Duodenal mucosa (tissue), 2 donors: Measurements from ENCODE around the gene DNAL4.

Experiments
- H3K27ac ChIP-seq: one replicate; pipeline ENCODE4 v1.7.0; 2013; ENCODE audit warnings: low read depth, low read length
- H3K27me3 ChIP-seq, 2 donors: one replicate each; pipeline ENCODE4 v1.7.0; 2013; ENCODE audit warnings: low read length in 2 of 2, control low read depth in 1 of 2; ENCODE audit not compliant: insufficient read depth in 2 of 2, control insufficient read depth in 1 of 2
- H3K36me3 ChIP-seq, 2 donors: one replicate each; pipeline ENCODE4 v1.7.0; 2013; ENCODE audit warnings: low read length in 2 of 2, control low read depth in 1 of 2; ENCODE audit not compliant: insufficient read depth in 2 of 2, control insufficient read depth in 1 of 2
- H3K4me1 ChIP-seq, 2 donors: one replicate each; pipeline ENCODE4 v1.7.0; 2013; ENCODE audit warnings: low read length in 2 of 2, control low read depth in 1 of 2; ENCODE audit not compliant: insufficient read depth in 2 of 2, control insufficient read depth in 1 of 2
- H3K4me3 ChIP-seq, 2 donors: one replicate each; pipeline ENCODE4 v1.7.0; 2013; ENCODE audit warnings: low read length in 2 of 2, low read depth in 1 of 2
- H3K9ac ChIP-seq, 2 donors: one replicate each; pipeline ENCODE4 v1.7.0; 2013; ENCODE audit warnings: low read length in 2 of 2, low read depth in 1 of 2
- H3K9me3 ChIP-seq, 2 donors: one replicate each; pipeline ENCODE4 v1.7.0; 2013; ENCODE audit warnings: low read length in 2 of 2, control low read depth in 1 of 2; ENCODE audit not compliant: control insufficient read depth in 1 of 2

The DNAL4 gene

DNA sequence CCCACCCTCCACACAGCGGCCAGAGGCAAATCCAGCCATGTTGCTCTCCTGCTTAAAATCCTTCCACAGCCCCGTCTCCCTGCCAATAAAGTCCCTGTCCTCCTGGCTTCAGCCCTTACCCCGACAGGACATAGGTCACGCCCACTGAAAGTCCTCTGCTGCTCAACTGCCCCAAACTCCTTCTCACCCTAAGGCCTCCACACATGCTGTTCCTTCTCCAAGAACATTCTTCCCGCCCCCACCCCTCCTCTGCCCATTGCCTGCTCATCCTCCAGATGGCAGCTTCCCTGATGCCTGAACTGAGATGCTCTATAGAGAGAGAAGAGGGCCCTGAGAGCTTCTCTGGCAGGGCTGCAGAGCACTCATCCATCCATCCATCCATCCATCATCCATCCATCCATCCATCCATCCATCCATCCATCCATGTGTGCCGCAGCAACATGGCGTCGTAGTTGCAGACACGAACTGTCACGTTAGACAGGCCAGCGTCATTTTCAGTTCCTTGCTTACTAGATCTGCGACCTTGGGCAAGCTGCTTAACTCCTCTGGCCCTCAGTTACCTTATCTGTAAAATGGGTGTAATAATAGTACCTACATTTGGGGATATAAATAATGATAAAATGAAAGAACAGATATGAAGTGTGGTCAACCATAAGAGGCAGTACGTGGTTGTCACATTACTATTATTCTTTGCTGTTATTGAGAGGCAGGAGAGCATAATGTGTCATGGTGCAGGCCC, 40.4 kb upstream of the DNAL4 start:
- Histone ChIP-seq H3K4me1 (no peaks in the 10 kb centered on the region), H3K27ac (no peak overlapping the region), H3K27me3 (peaks cover 0 to 3% of the 10 kb centered on the region in 2 donors), H3K4me3 (no peak overlapping the region), H3K9ac (no peak overlapping the region), H3K36me3 (no peaks in the 10 kb centered on the region), H3K9me3 (no peaks in the 10 kb centered on the region)

DNA sequence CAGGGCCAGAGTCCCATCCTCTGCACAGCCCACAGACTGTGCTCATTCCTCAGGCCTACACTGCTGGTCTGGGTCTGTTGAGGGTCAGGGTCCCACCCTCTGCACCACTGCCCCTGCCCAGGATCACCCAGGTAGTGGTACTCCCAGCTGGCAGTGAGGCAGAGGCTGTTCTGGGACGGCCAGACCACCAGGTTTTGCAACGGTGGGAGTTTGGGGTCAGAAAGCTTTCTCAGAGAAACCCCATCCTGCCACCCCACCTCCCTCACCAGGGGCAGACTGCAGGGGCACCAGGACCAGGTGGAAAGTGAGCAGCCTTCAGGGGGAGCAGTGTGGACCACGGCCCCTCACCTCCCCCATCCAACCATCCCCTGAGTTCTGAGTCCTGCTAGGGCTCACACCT, 39.1 kb upstream of the DNAL4 start:
- H3K9me3 ChIP-seq: no peaks in the 10 kb centered on the region
- H3K9ac ChIP-seq: no peak overlapping the region
- H3K4me1 ChIP-seq: no peaks in the 10 kb centered on the region
- H3K36me3 ChIP-seq: no peaks in the 10 kb centered on the region
- H3K27me3 ChIP-seq: no peaks in the 10 kb centered on the region
- H3K27ac ChIP-seq: no peak overlapping the region
- H3K4me3 ChIP-seq: no peak overlapping the region

DNA sequence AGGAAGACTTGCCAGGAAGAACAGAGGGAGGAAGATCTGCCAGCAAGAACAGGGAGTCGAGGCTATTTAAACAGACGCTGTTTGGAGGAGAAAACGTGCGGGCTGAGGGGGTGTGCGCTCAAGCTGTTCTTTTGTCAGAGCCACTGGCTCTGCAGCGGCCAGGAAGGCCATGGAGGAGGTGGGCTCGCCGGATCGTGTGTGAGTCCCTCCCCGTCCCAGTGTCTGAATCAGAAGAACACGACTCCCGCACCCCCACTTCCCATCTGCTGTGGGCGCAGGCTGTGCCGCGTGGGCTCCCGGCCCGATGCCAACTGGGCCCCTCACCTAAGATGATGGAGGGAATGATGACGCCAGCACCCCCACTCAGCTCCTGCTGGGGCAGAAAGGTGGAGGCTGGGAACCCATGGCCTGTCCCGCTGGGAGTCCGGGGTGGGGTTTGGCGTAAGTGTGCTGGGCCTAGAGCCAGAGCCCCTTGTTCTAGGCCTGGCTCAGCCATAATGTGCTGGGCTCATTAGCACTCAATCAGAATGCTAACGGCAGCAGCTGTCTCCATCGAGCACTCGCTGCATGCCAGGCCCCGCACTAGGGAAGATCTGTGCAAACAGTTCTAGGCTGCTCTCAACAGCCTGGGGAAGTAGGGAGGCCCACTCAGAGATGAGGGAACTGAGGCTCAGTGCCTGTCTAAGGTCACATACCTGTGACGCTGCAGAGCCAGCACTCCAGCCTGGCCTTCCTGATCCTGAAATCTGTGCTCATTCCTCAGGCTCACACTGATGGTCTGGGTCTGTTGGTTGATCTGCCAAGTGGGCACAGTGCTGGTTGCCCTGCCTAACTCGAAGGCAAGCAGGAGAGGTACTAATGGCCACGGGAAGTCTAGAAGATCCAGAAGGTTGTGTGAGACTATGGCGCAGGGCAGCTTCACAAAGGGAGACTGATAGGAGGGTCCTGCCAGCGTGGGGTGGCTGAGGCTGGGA, 38.3 kb upstream of the DNAL4 start:
- H3K9me3 ChIP-seq: no peaks in the 10 kb centered on the region
- H3K4me1 ChIP-seq: no peaks in the 10 kb centered on the region
- no peaks in the 10 kb centered on the region for H3K27me3 ChIP-seq
- no peak overlapping the region for H3K27ac ChIP-seq
- H3K36me3 ChIP-seq: no peaks in the 10 kb centered on the region
- no peak overlapping the region for H3K4me3 ChIP-seq
- no peak overlapping the region for H3K9ac ChIP-seq

DNA sequence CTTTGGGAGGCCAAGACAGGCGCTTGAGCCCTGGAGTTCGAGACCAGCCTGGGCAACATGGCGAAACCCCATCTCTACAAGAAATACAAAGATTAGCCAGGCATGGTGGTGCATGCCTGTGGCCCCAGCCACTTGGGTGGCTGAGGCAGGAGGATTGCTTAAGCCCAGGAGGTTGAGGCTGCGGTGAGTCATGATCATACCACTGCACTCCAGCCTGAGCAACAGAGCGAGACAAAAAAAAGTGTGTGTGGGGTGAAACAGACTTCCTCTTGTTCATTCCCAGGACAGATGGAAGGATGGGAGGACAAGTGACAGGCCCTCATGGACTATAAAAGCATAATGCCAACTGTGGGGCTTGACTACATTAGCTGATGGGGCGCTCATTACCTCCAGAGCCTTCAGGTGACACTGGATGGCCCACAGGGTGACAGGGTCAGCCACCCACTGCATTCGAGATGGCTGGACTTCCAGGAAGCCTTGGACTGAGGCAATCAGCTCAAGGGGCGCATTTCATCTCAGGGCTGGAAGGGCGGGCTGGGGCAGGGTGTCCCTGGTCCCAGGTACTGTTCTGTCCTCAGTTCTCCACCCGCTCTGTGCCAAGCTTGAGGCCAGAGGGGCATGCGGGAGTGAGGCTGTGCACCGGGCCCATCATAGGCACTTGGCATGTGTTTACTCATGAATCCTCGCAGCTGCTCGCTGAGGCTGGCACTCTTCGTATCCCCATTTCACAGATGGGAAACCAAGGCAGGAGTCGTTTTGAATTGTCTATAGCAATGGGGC, 37.4 kb upstream of the DNAL4 start:
- H3K4me1 ChIP-seq: no peaks in the 10 kb centered on the region
- no peak overlapping the region for H3K27ac ChIP-seq
- H3K36me3 ChIP-seq: no peaks in the 10 kb centered on the region
- no peaks in the 10 kb centered on the region for H3K9me3 ChIP-seq
- H3K9ac ChIP-seq: no peak overlapping the region
- H3K4me3 ChIP-seq: no peak overlapping the region
- no peaks in the 10 kb centered on the region for H3K27me3 ChIP-seq

DNA sequence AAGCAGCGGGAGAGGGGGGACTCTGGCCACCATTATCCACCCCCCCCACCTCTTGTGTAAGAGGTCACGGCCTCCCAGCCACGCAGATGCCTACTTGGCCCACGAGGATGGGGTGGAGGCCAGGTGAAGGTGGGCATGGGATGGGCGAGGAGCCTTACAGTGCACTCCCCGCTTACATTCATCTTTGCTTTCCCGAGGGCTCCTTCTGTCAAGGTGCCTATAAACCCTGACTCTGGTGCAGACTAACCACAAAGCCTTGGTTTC, 36.8 kb upstream of the DNAL4 start:
- Histone ChIP-seq H3K4me3 (no peak overlapping the region), H3K9ac (no peak overlapping the region), H3K4me1 (no peaks in the 10 kb centered on the region), H3K9me3 (no peaks in the 10 kb centered on the region), H3K36me3 (no peaks in the 10 kb centered on the region), H3K27ac (no peak overlapping the region), H3K27me3 (no peaks in the 10 kb centered on the region)

DNA sequence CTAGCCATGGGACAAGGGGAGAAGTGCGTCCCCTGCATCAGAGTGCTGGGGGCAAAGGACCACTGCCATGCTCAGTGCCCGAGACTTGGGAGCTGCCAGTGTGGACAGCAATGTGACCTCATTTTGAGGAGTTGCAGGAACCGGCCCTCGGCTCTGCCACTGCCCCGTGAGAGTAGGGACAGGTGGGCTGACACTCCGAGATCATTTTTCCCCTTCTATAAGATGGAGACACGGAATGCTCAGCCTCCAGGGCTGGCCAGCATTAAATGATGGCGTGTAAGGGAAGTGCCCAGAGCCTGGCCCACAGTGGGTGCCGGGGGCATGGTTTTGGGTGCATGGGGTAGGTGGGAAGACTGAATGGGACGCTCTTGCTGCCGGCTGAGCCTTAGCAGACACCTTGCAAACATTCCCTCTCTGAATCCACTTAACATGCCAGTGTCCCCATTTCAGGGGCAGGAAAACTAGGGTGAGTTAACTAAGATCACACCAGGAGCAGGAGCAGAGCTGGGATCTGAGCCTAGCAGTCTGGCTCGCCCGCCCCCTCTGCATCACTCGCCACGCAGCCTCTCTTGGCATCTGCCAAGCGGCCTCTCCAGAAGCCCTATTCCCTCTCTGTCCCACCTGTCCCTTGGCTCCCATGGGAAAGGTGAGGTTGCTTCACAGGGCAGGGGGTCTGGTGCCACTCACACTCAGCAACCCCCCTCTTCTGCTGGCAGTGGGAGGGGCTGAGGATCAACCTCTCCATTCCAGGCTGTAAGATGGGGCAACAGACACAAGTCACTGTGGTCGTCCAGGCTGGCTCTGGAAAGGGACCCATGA, 36.3 kb upstream of the DNAL4 start:
- H3K9me3 ChIP-seq: no peaks in the 10 kb centered on the region
- H3K36me3 ChIP-seq: no peaks in the 10 kb centered on the region
- H3K4me3 ChIP-seq: no peak overlapping the region
- no peaks in the 10 kb centered on the region for H3K4me1 ChIP-seq
- H3K27me3 ChIP-seq: no peaks in the 10 kb centered on the region
- no peak overlapping the region for H3K9ac ChIP-seq
- H3K27ac ChIP-seq: no peak overlapping the region

DNA sequence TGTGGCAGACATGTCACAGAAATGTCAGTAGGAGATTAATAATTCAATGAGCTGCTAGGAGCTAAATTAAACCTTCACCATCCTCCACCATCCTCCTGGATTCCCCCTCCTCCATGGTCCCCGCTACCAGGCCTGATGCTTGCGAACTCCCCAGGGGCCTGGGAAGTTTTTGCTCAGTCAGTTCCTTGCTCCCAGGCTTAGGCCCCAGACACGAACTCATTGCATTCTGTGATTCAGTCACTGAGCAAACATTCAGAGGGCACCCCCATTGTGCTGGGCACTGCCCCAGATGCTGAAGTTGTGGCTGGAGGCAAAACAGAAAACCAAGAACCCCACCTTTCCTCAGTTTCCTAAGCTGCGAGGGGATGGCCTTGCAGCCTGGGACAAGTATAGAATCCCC, 35.5 kb upstream of the DNAL4 start:
- no peak overlapping the region for H3K9ac ChIP-seq
- H3K4me1 ChIP-seq: no peaks in the 10 kb centered on the region
- H3K9me3 ChIP-seq: no peaks in the 10 kb centered on the region
- H3K36me3 ChIP-seq: no peaks in the 10 kb centered on the region
- no peak overlapping the region for H3K27ac ChIP-seq
- H3K27me3 ChIP-seq: no peaks in the 10 kb centered on the region
- H3K4me3 ChIP-seq: no peak overlapping the region

DNA sequence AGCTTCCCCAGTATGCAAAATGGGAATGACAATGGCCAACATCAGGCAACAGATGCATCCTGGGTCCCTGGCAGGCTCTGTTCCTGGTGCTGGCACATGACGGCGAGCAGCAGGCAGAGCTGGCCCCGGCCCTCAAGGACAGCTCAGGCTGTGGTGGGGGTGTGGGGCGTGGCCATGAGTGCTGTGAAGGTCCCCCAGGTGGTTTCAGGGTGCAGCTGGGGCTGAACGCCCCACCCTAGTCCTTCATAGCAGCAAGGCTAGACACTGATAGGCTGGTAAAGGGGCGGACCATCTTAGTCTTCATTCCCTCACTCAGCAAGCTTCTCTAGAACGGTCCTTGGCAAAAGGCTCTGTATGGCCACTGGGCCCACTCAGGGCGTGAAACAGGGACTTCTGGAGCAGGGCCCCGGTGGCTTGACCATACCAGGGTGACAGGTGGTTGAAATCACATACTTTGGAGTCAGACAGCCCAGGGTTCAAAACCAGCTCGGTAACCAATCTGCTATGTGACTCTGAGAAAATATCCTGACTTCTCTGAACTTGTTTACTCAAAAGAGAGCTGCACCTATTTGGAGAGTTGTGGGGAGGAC, 34.8 kb upstream of the DNAL4 start:
- Histone ChIP-seq H3K9me3 (no peaks in the 10 kb centered on the region), H3K4me3 (no peak overlapping the region), H3K36me3 (no peaks in the 10 kb centered on the region), H3K4me1 (no peaks in the 10 kb centered on the region), H3K27ac (no peak overlapping the region), H3K9ac (no peak overlapping the region), H3K27me3 (no peaks in the 10 kb centered on the region)

DNA sequence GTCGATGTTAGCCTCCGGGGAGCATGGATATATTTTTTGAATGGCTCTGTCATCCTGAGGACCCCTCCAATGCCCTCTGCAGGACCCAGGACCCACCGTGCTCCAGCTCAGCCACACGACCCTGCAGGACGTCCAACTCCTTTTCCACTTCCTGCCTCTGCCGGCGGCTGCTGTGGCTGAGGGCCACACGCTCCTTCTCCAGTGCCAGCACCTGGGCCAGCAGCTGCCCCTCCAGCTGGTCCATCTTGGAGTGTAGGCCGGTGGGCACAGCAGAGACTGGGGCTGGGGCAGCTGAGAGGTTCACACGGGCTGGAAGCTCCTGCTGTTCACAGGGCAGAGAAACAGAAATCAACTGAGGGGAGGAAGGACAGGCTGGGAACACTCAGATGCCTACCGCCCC, 34.2 kb upstream of the DNAL4 start:
- Histone ChIP-seq H3K27me3 (no peaks in the 10 kb centered on the region), H3K9ac (no peak overlapping the region), H3K4me3 (no peak overlapping the region), H3K27ac (no peak overlapping the region), H3K9me3 (no peaks in the 10 kb centered on the region), H3K36me3 (no peaks in the 10 kb centered on the region), H3K4me1 (no peaks in the 10 kb centered on the region)
